SH-SY5Y (cell line): ENCODE results near the gene MCRIP2.

Experiments
- GATA2 ChIP-seq: IDR thresholded peaks from 2 replicates; pipeline ENCODE4 v1.6.1; 2011; ENCODE audit warnings: mild to moderate bottlenecking, low read depth, low read length
- GATA3 ChIP-seq: IDR thresholded peaks from 2 replicates; pipeline ENCODE4 v1.6.1; 2011; ENCODE audit warnings: low read depth, mild to moderate bottlenecking, low read length, moderate library complexity

Gene MCRIP2

DNA sequence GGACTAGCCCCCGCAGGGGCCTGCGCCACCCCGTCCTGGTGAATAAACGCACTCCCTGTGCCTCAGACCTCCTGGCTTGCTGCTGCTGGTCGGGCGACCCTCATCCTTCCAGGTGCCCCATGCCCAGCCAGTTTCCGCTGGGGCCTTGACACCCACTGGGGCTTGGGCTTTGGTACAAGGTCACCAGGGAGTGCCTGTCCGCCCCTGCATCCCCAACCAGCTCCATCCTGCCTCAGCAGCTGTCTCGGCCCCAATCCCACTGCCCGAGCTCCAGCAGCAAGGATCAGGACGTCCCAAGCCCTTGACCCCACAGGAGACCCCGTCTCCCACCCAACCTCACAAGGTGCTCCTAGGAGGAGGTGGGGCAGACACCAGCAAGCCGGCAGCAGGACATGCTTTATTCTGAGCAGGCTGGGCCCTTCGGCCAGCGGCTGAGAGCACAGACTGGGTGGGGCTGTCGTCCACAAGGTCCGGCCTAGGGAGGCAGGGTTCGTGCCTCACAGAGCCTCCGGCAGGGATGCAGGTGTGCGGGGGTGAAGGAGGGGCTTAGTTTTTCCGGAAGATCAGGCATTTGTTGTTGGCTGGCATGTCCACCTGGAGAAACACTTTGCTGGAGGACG, 7.5 kb upstream of the MCRIP2 start:
- TF ChIP-seq GATA2 (no peak), GATA3 (no peak)

DNA sequence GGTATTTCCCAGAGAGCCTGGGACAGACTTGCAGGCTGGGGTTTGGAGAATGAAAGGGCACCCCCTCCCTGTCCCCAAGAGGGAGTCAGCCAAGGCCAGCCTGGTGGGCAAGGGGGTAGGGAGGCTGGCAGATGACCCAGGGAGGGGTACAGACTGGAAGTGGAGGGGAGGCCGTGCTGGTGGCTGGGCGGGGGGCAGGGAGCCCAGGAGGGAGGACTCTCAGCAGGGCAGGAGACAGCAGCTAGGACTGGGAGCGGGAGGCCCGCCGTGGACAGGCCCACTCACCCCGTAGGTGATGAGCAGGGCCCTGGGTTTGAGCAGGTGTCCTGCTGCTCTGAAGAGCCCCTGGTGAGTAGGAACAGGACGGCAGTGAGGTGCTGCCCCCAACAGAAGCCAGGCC, 6.6 kb upstream of the MCRIP2 start:
- no peak for TF ChIP-seq GATA3
- TF ChIP-seq GATA2, result no peak

DNA sequence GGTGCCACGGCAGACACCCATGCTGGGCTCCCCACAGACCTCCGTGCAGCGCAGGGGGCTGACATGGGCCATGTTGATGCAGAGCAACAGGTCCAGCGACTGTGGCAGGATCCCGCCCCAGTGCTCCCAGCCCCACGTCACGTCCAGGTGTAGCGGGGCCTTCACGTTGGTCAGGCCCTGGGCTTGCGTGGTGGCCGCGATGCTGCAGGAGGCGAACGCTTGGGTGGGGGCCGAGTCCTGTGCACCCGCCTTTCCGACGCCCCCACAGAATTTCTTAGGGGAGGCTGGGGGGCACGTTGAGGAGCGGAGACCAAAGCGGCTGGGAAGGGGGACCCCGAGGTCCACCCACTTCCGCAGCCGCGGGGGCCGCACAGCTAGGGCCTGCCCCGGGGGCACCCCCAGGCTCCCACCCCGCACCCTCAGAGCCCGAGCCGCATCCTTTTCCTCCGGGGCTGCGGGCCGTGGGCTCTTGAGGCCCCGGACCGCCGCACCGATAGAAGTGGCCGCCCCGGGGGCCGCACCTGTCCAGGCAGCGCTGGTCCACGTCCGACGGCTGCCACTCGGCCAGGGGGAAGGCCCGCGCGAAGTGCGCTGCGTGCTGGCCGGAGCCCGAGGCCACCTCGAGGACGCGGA, 5.9 kb upstream of the MCRIP2 start:
- TF ChIP-seq GATA3 (no peak), GATA2 (no peak)

DNA sequence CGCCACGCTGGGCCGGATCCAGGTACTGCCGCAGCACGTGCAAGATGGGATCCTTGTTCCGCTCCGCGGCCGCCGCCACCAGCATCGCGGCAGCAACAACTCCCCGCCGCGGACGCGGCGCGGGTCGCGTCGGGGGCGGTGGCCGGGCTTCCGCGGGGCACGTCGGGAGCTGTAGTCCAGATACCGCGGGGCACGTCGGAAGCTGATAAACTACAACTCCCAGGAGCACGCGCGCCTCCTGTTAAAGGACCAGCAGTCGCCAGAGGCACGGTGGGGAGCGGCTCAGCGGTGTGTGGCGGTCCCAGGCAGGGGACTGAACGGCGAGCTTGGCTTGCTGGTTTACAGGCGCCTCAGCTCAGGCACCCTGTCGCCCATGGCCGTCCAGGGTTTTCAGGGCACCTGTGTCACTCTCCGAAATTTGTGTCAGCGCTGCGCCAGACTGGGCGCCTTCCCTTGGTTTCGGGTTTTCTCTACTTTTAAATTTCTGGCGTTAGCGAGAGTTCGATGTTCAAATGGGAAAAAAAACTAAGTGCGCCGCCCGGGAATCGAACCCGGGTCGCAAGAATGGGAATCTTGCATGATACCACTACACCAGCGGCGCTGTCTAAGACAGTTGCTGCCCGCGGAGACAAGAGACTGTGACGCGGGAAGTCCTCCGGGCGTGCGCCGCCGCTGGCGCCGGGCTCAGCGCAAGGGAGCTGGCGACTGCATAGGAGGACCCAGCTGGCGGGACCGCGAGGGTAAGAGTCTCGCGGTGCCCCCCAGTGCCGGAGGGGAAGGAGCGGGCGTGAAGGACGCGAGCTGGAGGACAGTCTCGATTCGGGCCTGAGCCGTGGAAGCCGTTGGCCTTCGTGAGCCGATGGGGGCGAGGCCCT, 5.2 kb upstream of the MCRIP2 start, which contains the start of gene METTL26:
Gene METTL26 (minus strand): TSS at position 100 of the 875 bp plus-strand sequence. CDS start 15 bp downstream, at position 85.
- no peak for TF ChIP-seq GATA3

DNA sequence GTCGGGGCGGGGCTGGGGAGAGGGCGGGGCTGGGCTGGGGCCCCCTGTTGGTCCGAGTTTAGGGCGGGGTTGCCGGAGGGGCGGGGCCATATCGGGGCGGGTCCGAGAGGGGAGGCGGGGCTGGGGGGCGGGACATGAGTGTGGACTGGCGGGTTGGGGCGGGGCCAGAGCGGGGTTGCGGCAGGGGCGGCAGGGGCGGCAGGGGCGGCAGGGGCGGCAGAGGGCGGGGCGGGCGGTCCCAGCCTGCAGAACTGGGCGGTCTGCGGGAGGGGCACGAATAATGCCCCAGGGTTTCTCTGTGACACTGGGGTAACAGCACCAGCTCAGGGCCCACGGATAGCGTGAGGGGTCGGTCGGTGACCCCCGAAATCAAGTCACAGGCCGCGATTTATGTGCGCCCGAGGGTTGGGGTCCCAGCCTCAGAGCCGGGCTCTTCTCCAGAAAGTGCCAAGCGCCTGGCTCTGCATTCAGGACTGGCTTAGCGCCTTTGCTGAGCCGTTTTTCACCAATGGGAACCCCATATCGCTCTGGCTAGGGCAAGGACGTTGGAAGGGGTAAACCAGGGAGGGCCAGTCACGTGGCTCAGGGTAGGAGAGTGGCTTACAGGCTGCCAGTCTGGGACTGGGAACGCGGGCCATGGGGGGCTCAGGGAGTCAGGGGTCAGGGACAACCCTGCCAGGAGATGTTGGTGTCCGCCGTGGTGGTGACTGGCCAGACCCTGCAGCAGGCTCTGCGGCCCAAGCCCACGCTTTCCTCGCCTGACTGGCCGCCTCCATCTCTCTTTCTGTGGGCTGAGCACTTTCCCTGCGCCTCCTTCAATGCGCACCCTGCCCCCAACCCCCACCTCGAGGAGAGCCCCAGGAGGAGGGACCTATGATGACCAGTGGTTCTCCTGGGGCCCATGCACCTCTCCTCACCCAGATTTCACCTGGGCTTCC, 4.3 kb upstream of the MCRIP2 start:
- no peak for TF ChIP-seq GATA2
- no peak for TF ChIP-seq GATA3

DNA sequence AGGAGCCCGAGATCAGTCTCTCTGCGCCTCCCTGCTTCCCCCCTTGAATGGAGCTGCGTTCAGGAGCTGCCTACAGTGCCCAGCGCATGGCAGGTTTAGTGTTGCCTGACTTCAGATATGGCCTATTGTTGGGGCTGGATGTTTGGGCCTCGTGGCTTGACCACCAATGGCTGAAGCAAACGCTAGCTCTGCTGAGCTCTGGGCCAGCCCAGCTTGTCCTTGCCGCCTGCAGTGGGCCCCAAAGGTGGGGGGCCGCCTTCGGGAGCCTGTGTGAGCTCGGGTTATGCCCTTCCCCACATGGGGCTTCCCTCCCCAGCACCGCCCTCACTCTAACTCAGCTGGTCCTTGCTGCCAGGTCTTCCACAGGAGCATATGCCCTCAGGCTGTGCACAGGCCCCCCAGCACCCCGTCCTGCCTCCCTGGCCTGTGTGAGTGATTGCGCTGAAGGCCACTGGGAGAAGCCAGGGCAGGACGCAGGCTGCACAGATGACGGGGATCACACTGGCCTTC, 3.5 kb upstream of the MCRIP2 start:
- TF ChIP-seq GATA3 (no peak), GATA2 (no peak)

DNA sequence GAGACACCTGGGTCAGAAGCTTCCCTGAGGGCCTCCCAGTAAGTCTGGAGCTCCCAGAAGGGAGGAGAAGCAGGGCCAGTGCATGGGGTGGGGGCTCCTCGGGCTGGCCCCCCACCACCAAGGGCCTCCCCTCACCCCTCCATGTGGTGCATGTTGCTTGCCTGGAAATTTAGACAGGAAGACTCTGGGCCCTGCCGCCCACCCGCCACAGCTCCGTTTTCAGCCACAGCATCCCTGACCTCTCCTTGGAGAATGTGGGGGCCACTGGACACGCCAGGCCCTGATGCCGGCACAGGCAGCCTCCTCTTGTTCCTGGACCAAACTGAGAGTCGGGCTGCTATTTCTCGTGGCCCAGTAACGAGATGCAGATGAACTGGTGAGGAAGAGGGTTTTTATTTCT, 2.8 kb upstream of the MCRIP2 start:
- TF ChIP-seq GATA3 (no peak), GATA2 (no peak)

DNA sequence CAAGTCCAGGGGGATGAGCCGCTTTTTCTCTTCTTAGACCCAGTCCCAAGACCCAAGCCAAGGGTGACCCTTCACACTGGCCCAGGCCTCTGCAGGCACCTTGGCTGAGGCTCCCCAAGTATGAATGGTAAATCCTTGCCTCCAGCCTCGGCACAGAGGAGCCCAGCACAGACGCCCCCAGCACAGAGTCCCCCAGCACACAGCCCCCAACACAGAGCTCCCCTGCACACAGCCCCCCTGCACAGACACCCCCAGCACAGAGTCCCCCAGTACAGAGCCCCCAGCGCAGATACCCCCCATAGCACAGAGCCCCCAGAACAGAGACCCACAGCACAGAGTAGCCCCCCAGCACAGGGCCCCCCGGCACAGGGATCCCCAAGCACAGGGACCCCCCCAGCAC, 1.0 kb upstream of the MCRIP2 start:
- no peak for TF ChIP-seq GATA3
- TF ChIP-seq GATA2, result no peak

DNA sequence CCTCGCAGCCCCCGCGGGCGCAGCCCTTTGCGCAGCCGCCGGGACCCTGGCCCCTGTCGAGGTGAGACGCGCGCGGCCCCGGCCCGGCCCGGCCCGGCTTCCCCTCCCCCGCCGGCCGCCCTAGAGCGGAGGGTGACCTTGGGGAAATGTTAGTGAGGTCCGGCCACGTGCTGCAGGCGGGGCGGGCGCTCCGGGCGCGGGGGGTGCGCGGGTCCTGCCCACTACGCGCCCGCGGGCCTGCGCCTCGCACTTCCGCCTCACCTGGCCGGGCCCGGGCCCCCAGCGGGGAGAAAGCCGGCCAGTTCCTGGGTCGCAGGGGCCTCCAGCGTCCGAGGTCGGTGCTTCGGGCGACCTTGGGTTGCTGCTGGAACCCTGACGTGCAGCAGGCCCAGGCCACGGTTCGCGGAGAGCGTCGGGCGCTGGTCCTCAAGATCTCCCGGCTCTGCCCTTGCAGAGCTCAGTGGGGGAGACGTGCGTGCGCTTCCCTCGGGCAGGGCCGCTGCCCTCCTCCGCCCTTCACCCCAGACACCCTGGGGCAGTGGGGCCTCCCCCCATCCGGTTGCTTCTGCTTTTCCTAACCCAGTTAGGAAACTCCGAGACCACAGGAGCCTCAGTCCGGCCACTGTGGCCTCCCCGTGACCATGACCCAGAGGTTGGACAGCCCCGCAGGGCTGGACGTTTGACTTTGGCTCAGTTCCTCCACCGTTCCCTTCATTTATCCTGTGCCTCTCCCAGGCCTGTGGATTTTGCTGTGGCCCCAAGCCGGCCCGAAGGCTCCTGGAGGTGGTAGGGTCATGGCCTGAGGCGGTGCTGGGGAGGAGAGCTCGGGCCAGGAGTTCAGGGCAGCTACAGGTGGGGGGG, 791 bp downstream of the MCRIP2 start:
- TF ChIP-seq GATA3 (no peak), GATA2 (no peak)

DNA sequence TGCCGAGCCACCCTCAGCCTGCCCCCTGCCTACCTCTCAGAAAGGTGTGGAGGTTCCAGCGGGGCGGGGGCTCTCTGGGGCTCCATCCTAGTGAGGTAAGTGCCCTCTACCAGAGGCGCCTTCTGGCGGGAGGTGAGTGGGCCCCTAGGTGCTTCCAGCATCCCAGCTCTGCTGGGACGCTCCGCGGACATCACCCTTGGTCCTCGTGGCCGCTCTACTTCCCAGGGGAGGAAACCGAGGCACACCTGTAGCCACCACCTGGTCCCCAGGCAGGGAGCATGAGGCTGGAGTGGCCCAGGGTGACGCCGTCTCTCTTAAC, 1.4 kb downstream of the MCRIP2 start:
- TF ChIP-seq GATA3 (no peak), GATA2 (no peak)

DNA sequence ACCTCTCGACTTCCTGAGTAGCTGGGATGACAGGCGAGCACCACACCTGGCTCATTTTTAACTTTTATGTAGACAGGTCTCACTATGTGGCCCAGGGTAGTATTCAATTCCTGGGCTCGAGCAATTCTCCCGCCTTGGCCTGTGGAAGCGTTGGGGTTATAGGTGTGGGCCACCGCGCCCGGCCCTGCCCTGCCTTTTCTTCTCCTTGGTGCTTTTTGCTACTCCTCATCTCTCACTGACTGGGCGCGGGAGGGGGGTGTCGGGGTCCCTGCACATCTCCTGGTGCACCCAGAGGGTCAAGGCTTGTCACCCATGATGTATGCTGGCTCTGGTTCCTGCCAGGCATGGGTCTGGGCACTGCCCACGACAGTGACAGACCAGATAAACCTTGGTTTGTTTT, 2.9 kb downstream of the MCRIP2 start:
- TF ChIP-seq GATA2 (no peak), GATA3 (no peak)

DNA sequence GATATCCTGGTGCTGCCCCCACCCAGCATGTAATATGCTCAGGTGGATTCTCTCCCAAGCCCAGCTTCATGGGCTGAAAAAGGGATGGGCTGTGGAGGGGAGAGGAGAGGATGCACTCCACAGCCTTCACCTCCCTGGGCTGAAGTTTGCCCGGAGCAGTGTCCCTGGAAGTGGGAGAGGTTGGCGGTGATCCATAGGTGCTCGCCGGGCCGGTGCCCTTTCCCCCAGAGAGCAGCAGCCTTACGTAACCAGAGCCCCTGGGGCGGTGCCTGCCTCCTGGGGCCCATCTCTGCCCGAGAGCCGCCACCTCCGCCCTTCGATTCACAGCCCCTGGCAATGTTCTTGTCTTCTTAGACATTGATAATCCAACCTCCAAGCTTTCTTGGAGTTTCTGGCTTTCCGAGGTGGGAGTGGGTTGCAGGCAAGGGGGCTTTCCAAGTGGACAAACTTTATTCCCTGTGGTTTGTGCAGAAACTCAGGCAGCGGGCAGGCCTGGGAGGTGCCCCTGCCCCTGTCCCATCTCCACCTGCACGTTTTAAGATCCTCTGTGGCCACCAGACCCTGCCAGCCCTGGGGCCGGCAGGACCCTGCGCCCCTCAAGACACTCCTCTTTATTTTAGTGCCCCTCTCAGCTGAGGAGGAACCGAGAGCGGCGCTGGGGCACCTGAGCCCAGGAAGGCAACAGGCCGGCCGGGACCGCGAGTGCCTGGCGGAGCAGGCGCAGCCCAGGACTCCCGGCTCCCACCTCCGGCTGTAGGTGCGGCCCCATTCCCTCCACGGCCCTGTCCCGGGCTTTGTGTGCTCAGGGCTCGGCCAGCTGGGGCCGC, 4.4 kb downstream of the MCRIP2 start:
- TF ChIP-seq GATA3 (no peak), GATA2 (no peak)

DNA sequence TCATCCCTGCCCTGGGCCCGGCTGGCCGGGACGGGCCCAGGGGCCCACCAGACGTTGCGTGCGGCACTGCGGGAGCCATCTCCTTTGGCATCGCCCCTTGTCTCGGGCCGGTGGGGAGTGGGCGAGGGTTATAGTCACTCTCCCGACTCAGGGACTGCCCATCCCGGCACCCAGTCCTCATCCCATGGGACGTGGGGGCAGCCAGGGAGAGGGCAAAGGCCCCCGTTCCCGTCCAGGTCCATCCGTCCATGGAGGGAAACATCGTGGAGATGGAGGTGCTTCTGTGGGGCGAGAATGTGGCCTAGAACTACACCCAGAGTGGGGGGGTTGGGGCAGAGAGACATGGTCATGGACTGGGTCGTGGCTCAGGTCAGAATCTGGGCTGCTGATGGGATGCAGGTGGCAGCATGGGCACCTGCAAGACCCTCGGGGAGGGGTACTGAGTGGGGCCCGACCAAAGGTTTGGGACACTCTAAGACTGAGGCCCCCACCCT, 5.1 kb downstream of the MCRIP2 start:
- TF ChIP-seq GATA3, result no peak
- no peak for TF ChIP-seq GATA2
